ENCODE results near the gene COL4A2. TPM values are rescaled to one million over a fixed set of nuclear protein-coding genes. Genes with fewer than 3 reads are reported as not detected.

Gene COL4A2
- total RNA-seq, 1 donor from 2014 or later = not detected

- H3K36me3 Mint-ChIP-seq (ENCODE audit: low read depth) = no peaks in the 10 kb centered on the region
- H3K27me3 Mint-ChIP-seq = peaks cover 3% of the 10 kb centered on the region
- no peak overlapping the region for H3K27ac Mint-ChIP-seq
- no peak for TF ChIP-seq CTCF (IDR thresholded peaks at IDR 0.05)
- no peak overlapping the region for H3K4me3 Mint-ChIP-seq
- DNase-seq = no peak
- ATAC-seq (ENCODE audit: low read depth) = no peak
- ChIA-PET POLR2A (no interaction called here), CTCF (no interaction called here)
- intact Hi-C loops (cut with micrococcal nuclease) = no loop called here
- no peaks in the 10 kb centered on the region for H3K4me1 Mint-ChIP-seq
- H3K9me3 Mint-ChIP-seq = no peaks in the 10 kb centered on the region
Measured at GRCh38 chr13:110352735-110353134, 45.7 kb downstream of the COL4A2 start.

- DNase-seq (no peak), ATAC-seq (ENCODE audit: low read depth) (no peak)
- TF ChIP-seq CTCF (IDR thresholded peaks at IDR 0.05) = no peak
- no peak overlapping the region for H3K4me3 Mint-ChIP-seq
- H3K4me1 Mint-ChIP-seq = no peaks in the 10 kb centered on the region
- POLR2A ChIA-PET = no interaction called here
- H3K36me3 Mint-ChIP-seq (ENCODE audit: low read depth) = no peaks in the 10 kb centered on the region
- intact Hi-C loops (cut with micrococcal nuclease) = no loop called here
- CTCF ChIA-PET = no interaction called here
- peaks cover 2% of the 10 kb centered on the region for H3K27me3 Mint-ChIP-seq
- no peak overlapping the region for H3K27ac Mint-ChIP-seq
- H3K9me3 Mint-ChIP-seq = no peaks in the 10 kb centered on the region
Measured at GRCh38 chr13:110353339-110353977, 46.4 kb downstream of the COL4A2 start.

- DNase-seq = no peak
- no peaks in the 10 kb centered on the region for H3K4me1 Mint-ChIP-seq
Measured at GRCh38 chr13:110354123-110354627, 47.1 kb downstream of the COL4A2 start.

GRCh38 chr13:110354715-110355473 lies 47.8 kb downstream of the COL4A2 start:
- no peaks in the 10 kb centered on the region for H3K9me3 Mint-ChIP-seq
- intact Hi-C loops (cut with micrococcal nuclease) = no loop called here
- no peak overlapping the region for H3K4me3 Mint-ChIP-seq
- no peak for ATAC-seq (ENCODE audit: low read depth)
- ChIA-PET CTCF (no interaction called here), POLR2A (no interaction called here)
- peaks cover 2% of the 10 kb centered on the region for H3K27me3 Mint-ChIP-seq
- DNase-seq = no peak
- no peak overlapping the region for H3K27ac Mint-ChIP-seq
- no peaks in the 10 kb centered on the region for H3K36me3 Mint-ChIP-seq (ENCODE audit: low read depth)
- no peaks in the 10 kb centered on the region for H3K4me1 Mint-ChIP-seq
- no peak for TF ChIP-seq CTCF (IDR thresholded peaks at IDR 0.05)

More at GRCh38 chr13:110354123-110354627, 47.1 kb downstream of the COL4A2 start:
- H3K9me3 Mint-ChIP-seq = no peaks in the 10 kb centered on the region
- H3K4me3 Mint-ChIP-seq = no peak overlapping the region
- H3K27me3 Mint-ChIP-seq = peaks cover 2% of the 10 kb centered on the region
- no peaks in the 10 kb centered on the region for H3K36me3 Mint-ChIP-seq (ENCODE audit: low read depth)
- H3K27ac Mint-ChIP-seq = no peak overlapping the region
- no peak for TF ChIP-seq CTCF (IDR thresholded peaks at IDR 0.05)
- POLR2A ChIA-PET = no interaction called here
- no peak for ATAC-seq (ENCODE audit: low read depth)
- intact Hi-C loops (cut with micrococcal nuclease) = no loop called here
- CTCF ChIA-PET = no interaction called here

- no peak for TF ChIP-seq CTCF (IDR thresholded peaks at IDR 0.05)
- ATAC-seq (ENCODE audit: low read depth) (no peak), DNase-seq (no peak)
- Mint-ChIP-seq H3K9me3 (no peaks in the 10 kb centered on the region), H3K27me3 (peaks cover 1% of the 10 kb centered on the region), H3K36me3 (ENCODE audit: low read depth) (no peaks in the 10 kb centered on the region), H3K27ac (no peak overlapping the region), H3K4me3 (no peak overlapping the region), H3K4me1 (no peaks in the 10 kb centered on the region)
- CTCF ChIA-PET = no interaction called here
- intact Hi-C loops (cut with micrococcal nuclease) = no loop called here
- POLR2A ChIA-PET = no interaction called here
Measured at GRCh38 chr13:110356362-110356761, 49.3 kb downstream of the COL4A2 start.
